ENCODE measurements around the gene PRSS50.
"Not testable (repeated sequence)": the region's sequence is repeated elsewhere in the genome, so short reads cannot be mapped to it uniquely, and the experiment has no call there.

PRSS50 gene

GRCh38 chr3:46759239-46760167, 41.8 kb upstream of the PRSS50 start:
- Histone ChIP-seq H3K9me2 (replicated peaks; ENCODE audit: control insufficient read depth, low read length) (no peaks in the 10 kb centered on the region), H4K20me1 (ENCODE audit: control insufficient read depth, insufficient read depth, low read depth, low read length) (no peaks in the 10 kb centered on the region), H3K4me2 (ENCODE audit: low read length) (no peak overlapping the region), H3K4me1 (ENCODE audit: control insufficient read depth, low read length) (no peaks in the 10 kb centered on the region), H3K27ac (ENCODE audit: low read depth, low read length) (no peak overlapping the region), H3K79me2 (ENCODE audit: control insufficient read depth, low read length) (no peaks in the 10 kb centered on the region), H3F3A (ENCODE audit: control insufficient read depth, insufficient read depth) (no peaks in the 10 kb centered on the region), H3K4me3 (ENCODE audit: low read length) (no peak overlapping the region), H3K36me3 (ENCODE audit: control insufficient read depth, low read length) (no peaks in the 10 kb centered on the region), H3K9me3 (ENCODE audit: control insufficient read depth, insufficient read depth, low read length) (no peaks in the 10 kb centered on the region), H3K27me3 (ENCODE audit: control insufficient read depth, low read length) (no peaks in the 10 kb centered on the region)
- TF ChIP-seq EZH2phosphoT487 (IDR thresholded peaks at IDR 0.05; ENCODE audit: borderline replicate concordance, low read length) = no peak
- TF ChIP-seq, protein P1, sequence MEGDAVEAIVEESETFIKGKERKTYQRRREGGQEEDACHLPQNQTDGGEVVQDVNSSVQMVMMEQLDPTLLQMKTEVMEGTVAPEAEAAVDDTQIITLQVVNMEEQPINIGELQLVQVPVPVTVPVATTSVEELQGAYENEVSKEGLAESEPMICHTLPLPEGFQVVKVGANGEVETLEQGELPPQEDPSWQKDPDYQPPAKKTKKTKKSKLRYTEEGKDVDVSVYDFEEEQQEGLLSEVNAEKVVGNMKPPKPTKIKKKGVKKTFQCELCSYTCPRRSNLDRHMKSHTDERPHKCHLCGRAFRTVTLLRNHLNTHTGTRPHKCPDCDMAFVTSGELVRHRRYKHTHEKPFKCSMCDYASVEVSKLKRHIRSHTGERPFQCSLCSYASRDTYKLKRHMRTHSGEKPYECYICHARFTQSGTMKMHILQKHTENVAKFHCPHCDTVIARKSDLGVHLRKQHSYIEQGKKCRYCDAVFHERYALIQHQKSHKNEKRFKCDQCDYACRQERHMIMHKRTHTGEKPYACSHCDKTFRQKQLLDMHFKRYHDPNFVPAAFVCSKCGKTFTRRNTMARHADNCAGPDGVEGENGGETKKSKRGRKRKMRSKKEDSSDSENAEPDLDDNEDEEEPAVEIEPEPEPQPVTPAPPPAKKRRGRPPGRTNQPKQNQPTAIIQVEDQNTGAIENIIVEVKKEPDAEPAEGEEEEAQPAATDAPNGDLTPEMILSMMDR (IDR thresholded peaks at IDR 0.05; ENCODE audit: low read depth, low read length, poor library complexity, severe bottlenecking) = no peak

DNA sequence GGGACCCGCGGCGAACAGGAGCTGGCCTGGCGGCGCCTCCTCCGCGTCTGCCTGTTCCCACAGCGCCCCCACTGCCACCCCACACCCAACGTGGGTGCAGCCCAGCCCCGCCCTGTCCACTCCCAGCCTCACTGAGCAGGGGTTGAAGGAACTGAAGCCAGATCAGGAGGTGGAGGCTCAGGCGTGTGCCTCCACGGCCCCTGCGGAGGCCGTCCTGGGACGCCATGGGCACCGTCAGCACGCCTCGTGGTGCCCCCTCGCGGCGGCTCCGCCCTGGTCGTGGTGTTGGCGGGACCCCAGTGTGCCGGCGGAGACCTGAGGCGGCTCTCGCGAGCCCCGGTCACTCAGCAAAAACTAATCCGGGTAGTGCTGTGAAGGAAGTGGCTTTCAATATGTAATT, 39.0 kb upstream of the PRSS50 start:
- Histone ChIP-seq H3K79me2 (ENCODE audit: control insufficient read depth, low read length) (no peaks in the 10 kb centered on the region), H3K27me3 (ENCODE audit: control insufficient read depth, low read length) (no peaks in the 10 kb centered on the region), H3K36me3 (ENCODE audit: control insufficient read depth, low read length) (no peaks in the 10 kb centered on the region), H3K9me2 (replicated peaks; ENCODE audit: control insufficient read depth, low read length) (no peaks in the 10 kb centered on the region), H4K20me1 (ENCODE audit: control insufficient read depth, insufficient read depth, low read depth, low read length) (no peaks in the 10 kb centered on the region), H3K27ac (ENCODE audit: low read depth, low read length) (no peak overlapping the region), H3K4me2 (ENCODE audit: low read length) (no peak overlapping the region), H3K4me3 (ENCODE audit: low read length) (no peak overlapping the region), H3K4me1 (ENCODE audit: control insufficient read depth, low read length) (no peaks in the 10 kb centered on the region), H3K9me3 (ENCODE audit: control insufficient read depth, insufficient read depth, low read length) (no peaks in the 10 kb centered on the region), H3F3A (ENCODE audit: control insufficient read depth, insufficient read depth) (no peaks in the 10 kb centered on the region)
- no peak for TF ChIP-seq EZH2phosphoT487 (IDR thresholded peaks at IDR 0.05; ENCODE audit: borderline replicate concordance, low read length)
- TF ChIP-seq, protein P1 (IDR thresholded peaks at IDR 0.05; ENCODE audit: low read depth, low read length, poor library complexity, severe bottlenecking) = no peak

DNA sequence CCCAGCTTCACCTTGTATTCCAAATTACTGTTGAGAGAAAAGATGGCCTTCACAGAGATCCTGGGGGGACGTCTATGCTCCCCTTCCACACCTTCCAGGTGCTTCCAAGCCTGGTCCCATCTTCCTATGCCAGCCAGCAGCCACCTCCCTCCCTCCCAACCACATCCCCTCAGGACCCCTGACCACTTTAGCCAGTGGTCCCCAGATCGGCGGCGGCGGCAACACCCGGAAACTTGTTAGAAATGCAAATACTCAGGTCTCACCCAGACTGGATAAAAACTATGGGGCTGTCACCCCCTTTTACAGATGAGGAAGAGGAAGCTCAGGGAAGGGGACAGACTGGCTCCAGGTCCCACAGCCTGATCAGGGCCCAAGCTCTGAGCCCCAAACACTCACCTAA, 38.0 kb upstream of the PRSS50 start:
- no peaks in the 10 kb centered on the region for H3K27me3 ChIP-seq (ENCODE audit: control insufficient read depth, low read length)
- H3K4me1 ChIP-seq (ENCODE audit: control insufficient read depth, low read length) = no peaks in the 10 kb centered on the region
- H3K9me3 ChIP-seq (ENCODE audit: control insufficient read depth, insufficient read depth, low read length) = no peaks in the 10 kb centered on the region
- no peaks in the 10 kb centered on the region for H3K9me2 ChIP-seq (replicated peaks; ENCODE audit: control insufficient read depth, low read length)
- H3K4me2 ChIP-seq (ENCODE audit: low read length) = no peak overlapping the region
- H3K4me3 ChIP-seq (ENCODE audit: low read length) = no peak overlapping the region
- no peaks in the 10 kb centered on the region for H3F3A ChIP-seq (ENCODE audit: control insufficient read depth, insufficient read depth)
- no peaks in the 10 kb centered on the region for H4K20me1 ChIP-seq (ENCODE audit: control insufficient read depth, insufficient read depth, low read depth, low read length)
- no peaks in the 10 kb centered on the region for H3K36me3 ChIP-seq (ENCODE audit: control insufficient read depth, low read length)
- no peak for TF ChIP-seq EZH2phosphoT487 (IDR thresholded peaks at IDR 0.05; ENCODE audit: borderline replicate concordance, low read length)
- TF ChIP-seq, protein P1 (IDR thresholded peaks at IDR 0.05; ENCODE audit: low read depth, low read length, poor library complexity, severe bottlenecking) = no peak
- no peak overlapping the region for H3K27ac ChIP-seq (ENCODE audit: low read depth, low read length)
- H3K79me2 ChIP-seq (ENCODE audit: control insufficient read depth, low read length) = no peaks in the 10 kb centered on the region

- H3K27me3 ChIP-seq (ENCODE audit: control insufficient read depth, low read length); H4K20me1 ChIP-seq (ENCODE audit: control insufficient read depth, insufficient read depth, low read depth, low read length): not testable (repeated sequence)
These were observed 35.5 kb upstream of the PRSS50 start for GRCh38 chr3:46753127-46753526.

More at GRCh38 chr3:46753127-46753526, 35.5 kb upstream of the PRSS50 start:
- H3K9me3 ChIP-seq (ENCODE audit: control insufficient read depth, insufficient read depth, low read length); H3K9me2 ChIP-seq (replicated peaks; ENCODE audit: control insufficient read depth, low read length); H3K4me3 ChIP-seq (ENCODE audit: low read length); H3F3A ChIP-seq (ENCODE audit: control insufficient read depth, insufficient read depth); H3K36me3 ChIP-seq (ENCODE audit: control insufficient read depth, low read length); H3K27ac ChIP-seq (ENCODE audit: low read depth, low read length); H3K4me2 ChIP-seq (ENCODE audit: low read length); H3K79me2 ChIP-seq (ENCODE audit: control insufficient read depth, low read length); H3K4me1 ChIP-seq (ENCODE audit: control insufficient read depth, low read length): not testable (repeated sequence)
